Nephron (organoid): Measurements from ENCODE around the gene GNAZ.

ENCODE experiments used
- H3K27ac Mint-ChIP-seq, 3 experiments: 2 replicates each; pipeline ENCODE4 v1.8.0; 2020; ENCODE audit warnings: mixed read lengths in 3 of 3, mild to moderate bottlenecking in 2 of 3, moderate library complexity in 1 of 3
- H3K27me3 Mint-ChIP-seq: 2 replicates; pipeline ENCODE4 v1.8.0; 2021; ENCODE audit warnings: low read depth, mild to moderate bottlenecking, moderate library complexity, mixed read lengths
- H3K36me3 Mint-ChIP-seq: 2 replicates; pipeline ENCODE4 v1.8.0; 2020; ENCODE audit warnings: low read depth, mixed read lengths
- H3K4me1 Mint-ChIP-seq: 2 replicates; pipeline ENCODE4 v1.8.0; 2020; ENCODE audit warnings: mixed read lengths
- H3K4me3 Mint-ChIP-seq, 3 experiments: 2 replicates each; pipeline ENCODE4 v1.8.0; 2020; ENCODE audit warnings: mild to moderate bottlenecking in 3 of 3, mixed read lengths in 3 of 3, moderate library complexity in 2 of 3
- H3K9me3 Mint-ChIP-seq: 2 replicates; pipeline ENCODE4 v1.8.0; 2020; ENCODE audit warnings: mixed read lengths
- TF ChIP-seq, protein P1 (sequence below), 3 experiments: fragments of 200-600 bp; sonication (generic); IDR thresholded peaks; one replicate each; pipeline ENCODE4 v1.5.0; 2021; ENCODE audit warnings: antibody characterized with exemption in 3 of 3; ENCODE audit not compliant: unreplicated experiment in 3 of 3

Gene GNAZ

DNA sequence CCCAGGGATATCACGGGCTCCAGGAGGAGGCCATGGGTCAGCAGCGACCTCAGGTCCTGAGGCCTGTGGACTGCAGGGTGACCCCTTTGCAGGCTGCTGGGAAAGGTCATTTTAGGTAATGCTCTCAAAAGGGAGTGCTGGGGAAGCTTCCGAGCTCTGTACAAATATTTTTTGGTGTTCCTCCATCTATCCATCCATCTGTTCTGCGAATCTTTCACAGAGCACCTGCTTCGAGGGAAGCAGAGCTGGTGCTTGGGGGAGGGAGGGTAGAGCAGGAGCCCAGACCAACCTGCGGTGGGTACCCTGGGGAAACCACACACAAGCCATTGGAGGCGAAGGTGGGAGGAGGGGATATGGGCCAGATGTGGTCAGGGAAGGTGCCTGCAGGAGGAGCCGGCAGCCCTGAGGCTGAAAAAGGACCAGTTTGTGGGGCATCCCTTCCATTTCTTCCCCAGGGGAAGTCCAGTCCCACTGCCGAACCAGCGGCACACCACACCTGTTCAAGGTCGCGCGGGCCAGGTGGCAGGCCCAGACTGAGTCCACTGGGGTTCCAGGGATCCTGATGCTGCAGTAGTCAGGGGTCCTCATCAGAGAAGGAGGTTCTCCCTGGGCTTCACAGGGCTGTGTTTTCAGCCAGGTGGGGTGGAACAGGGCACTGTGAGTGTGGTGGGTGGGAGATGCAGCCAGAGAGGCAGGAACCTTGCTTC, 13.1 kb downstream of the GNAZ start:
- H3K27me3 Mint-ChIP-seq: peaks cover 4% of the 10 kb centered on the region
- H3K9me3 Mint-ChIP-seq: no peaks in the 10 kb centered on the region
- no peak overlapping the region for H3K27ac Mint-ChIP-seq
- TF ChIP-seq, protein P1, sequence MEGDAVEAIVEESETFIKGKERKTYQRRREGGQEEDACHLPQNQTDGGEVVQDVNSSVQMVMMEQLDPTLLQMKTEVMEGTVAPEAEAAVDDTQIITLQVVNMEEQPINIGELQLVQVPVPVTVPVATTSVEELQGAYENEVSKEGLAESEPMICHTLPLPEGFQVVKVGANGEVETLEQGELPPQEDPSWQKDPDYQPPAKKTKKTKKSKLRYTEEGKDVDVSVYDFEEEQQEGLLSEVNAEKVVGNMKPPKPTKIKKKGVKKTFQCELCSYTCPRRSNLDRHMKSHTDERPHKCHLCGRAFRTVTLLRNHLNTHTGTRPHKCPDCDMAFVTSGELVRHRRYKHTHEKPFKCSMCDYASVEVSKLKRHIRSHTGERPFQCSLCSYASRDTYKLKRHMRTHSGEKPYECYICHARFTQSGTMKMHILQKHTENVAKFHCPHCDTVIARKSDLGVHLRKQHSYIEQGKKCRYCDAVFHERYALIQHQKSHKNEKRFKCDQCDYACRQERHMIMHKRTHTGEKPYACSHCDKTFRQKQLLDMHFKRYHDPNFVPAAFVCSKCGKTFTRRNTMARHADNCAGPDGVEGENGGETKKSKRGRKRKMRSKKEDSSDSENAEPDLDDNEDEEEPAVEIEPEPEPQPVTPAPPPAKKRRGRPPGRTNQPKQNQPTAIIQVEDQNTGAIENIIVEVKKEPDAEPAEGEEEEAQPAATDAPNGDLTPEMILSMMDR (IDR thresholded peaks at IDR 0.05; ENCODE audit: unreplicated experiment in 3 of 3): no peak
- no peak overlapping the region for H3K4me3 Mint-ChIP-seq
- no peaks in the 10 kb centered on the region for H3K4me1 Mint-ChIP-seq
- H3K36me3 Mint-ChIP-seq: no peaks in the 10 kb centered on the region

DNA sequence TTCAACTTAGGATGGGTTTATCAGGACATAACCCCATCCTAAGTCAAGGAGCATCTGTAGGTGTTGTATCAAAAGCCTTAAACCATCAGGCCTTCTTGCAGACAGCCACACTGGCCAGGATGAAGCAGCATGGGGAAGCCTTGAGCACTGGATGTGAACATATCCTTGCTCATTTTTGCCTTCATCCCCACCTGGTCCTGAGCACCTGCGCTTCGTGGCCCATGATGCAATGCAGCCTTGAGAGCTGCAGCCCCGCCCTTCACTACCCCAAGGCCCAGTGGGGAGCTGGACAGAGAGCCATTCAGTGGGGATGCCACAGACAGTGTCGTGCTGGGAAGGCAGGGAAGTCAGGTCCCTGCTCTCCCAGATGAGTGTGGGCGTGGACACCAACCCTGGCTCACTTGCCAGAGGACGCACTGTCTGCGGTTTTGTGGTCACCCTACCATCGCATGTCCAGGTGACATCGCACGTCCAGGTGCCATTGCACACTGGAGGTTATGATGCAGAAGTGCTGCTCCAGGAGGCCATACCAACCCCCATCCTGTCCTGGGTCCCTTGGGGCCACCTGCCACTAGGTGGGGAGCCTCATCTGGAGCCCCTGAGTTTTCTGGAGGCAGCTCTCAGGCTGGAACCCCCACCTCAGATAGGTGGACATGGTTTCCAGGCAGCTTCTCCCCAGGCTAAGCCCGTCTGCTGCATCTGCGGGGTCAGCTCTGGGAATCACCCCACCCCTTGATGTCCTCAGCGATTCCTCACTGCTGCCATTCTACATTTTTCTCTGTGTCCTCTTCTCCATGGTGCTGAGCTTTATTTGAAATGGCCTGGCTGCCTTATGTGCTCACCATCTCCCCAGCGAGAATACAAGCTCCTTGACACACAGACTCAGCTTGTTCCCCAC, 14.4 kb downstream of the GNAZ start:
- H3K4me3 Mint-ChIP-seq: no peak overlapping the region
- H3K9me3 Mint-ChIP-seq: no peaks in the 10 kb centered on the region
- peaks cover 4% of the 10 kb centered on the region for H3K27me3 Mint-ChIP-seq
- TF ChIP-seq, protein P1 (IDR thresholded peaks at IDR 0.05; ENCODE audit: unreplicated experiment in 3 of 3): no peak
- H3K27ac Mint-ChIP-seq: no peak overlapping the region
- H3K36me3 Mint-ChIP-seq: no peaks in the 10 kb centered on the region
- H3K4me1 Mint-ChIP-seq: no peaks in the 10 kb centered on the region

- Mint-ChIP-seq H3K36me3 (no peaks in the 10 kb centered on the region), H3K27ac (no peak overlapping the region), H3K27me3 (peaks cover 4% of the 10 kb centered on the region), H3K9me3 (no peaks in the 10 kb centered on the region), H3K4me3 (no peak overlapping the region), H3K4me1 (no peaks in the 10 kb centered on the region)
- TF ChIP-seq, protein P1 (IDR thresholded peaks at IDR 0.05; ENCODE audit: unreplicated experiment in 3 of 3): no peak
These were observed 15.0 kb downstream of the GNAZ start for GRCh38 chr22:23085351-23085671.

DNA sequence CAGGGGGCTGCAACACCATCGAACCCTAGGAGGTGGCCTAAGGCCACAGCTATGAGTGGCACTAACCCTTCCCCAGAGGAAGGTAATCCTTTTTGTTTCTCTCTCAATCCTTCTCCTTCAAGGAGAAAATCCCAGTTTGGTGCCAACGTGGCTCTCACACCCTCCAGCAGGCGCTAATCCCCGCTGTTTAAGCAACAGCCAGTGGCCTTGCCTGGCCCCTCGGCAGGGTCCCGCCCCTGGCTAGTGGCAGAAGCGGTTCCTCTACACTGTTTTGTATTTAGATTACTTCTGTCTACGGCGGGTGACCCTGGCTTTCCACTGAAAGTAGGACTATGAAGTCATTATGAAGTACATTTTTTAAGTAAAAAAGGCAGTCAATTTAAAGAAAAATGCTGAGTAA, 15.5 kb downstream of the GNAZ start:
- Mint-ChIP-seq H3K27ac (no peak overlapping the region), H3K9me3 (no peaks in the 10 kb centered on the region), H3K27me3 (peaks cover 4% of the 10 kb centered on the region), H3K4me3 (no peak overlapping the region), H3K36me3 (no peaks in the 10 kb centered on the region), H3K4me1 (no peaks in the 10 kb centered on the region)
- TF ChIP-seq, protein P1 (IDR thresholded peaks at IDR 0.05; ENCODE audit: unreplicated experiment in 3 of 3): no peak

DNA sequence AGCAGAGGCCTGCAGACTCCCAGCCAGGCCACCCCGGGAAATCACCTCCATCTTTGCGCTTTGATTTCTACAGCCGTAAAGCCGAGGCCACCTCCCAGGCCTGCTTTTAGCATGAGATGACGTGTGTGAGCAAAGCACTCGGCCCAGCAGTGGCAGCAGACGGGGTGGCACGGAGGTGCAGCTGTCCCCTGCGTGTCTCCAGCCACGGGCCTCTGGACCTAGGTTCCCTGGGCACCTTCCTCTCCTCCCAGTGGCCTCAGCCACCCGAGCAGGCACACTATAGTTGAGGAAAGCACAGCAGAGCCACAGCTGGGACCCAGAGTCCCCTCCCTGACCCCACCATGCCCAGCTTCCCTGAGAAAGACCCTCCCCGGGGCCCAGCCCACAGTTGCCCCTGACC, 15.9 kb downstream of the GNAZ start:
- Mint-ChIP-seq H3K4me1 (no peaks in the 10 kb centered on the region), H3K36me3 (no peaks in the 10 kb centered on the region), H3K4me3 (no peak overlapping the region), H3K9me3 (no peaks in the 10 kb centered on the region), H3K27ac (no peak overlapping the region), H3K27me3 (peaks cover 4% of the 10 kb centered on the region)
- TF ChIP-seq, protein P1 (IDR thresholded peaks at IDR 0.05; ENCODE audit: unreplicated experiment in 3 of 3): no peak
